SK-N-SH (cell line): Measurements from ENCODE around the gene MRPL12.

Source experiments
- CTCF ChIP-seq: fragments of 200-600 bp; sonication (generic); IDR thresholded peaks from 2 replicates; pipeline ENCODE4 v1.6.1; 2017; ENCODE audit warnings: antibody characterized with exemption, mild to moderate bottlenecking, moderate library complexity
- FOXJ3 ChIP-seq: sonication (generic); formaldehyde crosslinking; IDR thresholded peaks from 2 replicates; pipeline ENCODE4 v1.5.1; 2020; ENCODE audit warnings: mild to moderate bottlenecking, missing genetic modification reagents
- GATA2 ChIP-seq: sonication (generic); formaldehyde crosslinking; IDR thresholded peaks from 2 replicates; pipeline ENCODE4 v1.5.0; 2020; ENCODE audit warnings: mild to moderate bottlenecking, missing genetic modification reagents
- NFIC ChIP-seq: IDR thresholded peaks from 2 replicates; pipeline ENCODE4 v1.4.0; 2012; ENCODE audit warnings: borderline replicate concordance
- POLR2AphosphoS5 ChIP-seq: IDR thresholded peaks from 2 replicates; pipeline ENCODE4 v1.6.1; 2012; ENCODE audit warnings: low read depth, low read length
- REST ChIP-seq: IDR thresholded peaks from 2 replicates; pipeline ENCODE4 v1.6.1; 2012; ENCODE audit warnings: mild to moderate bottlenecking, low read depth, low read length, moderate library complexity
- SMC3 ChIP-seq: IDR thresholded peaks from 2 replicates; pipeline ENCODE4 v1.6.1; 2012; ENCODE audit warnings: low read depth, low read length, improper control_type of control experiment
- TAF1 ChIP-seq: IDR thresholded peaks from 2 replicates; pipeline ENCODE4 v1.6.1; 2012; ENCODE audit warnings: low read depth, mild to moderate bottlenecking, low read length, moderate library complexity, borderline replicate concordance
- TEAD4 ChIP-seq: IDR thresholded peaks from 2 replicates; pipeline ENCODE4 v1.4.0; 2012; ENCODE audit warnings: mild to moderate bottlenecking, borderline replicate concordance; ENCODE audit not compliant: insufficient read depth
- USF2 ChIP-seq: fragments of 150-350 bp; IDR thresholded peaks from 2 replicates; pipeline ENCODE4 v1.6.1; 2017; ENCODE audit warnings: antibody characterized with exemption, low read length, low read depth, borderline replicate concordance

- TF ChIP-seq TAF1 (no peak), CTCF (no peak), FOXJ3 (CRISPR knock-in tag) (no peak), USF2 (no peak), REST (no peak), TEAD4 (no peak), GATA2 (CRISPR knock-in tag) (no peak), POLR2AphosphoS5 (no peak), SMC3 (no peak), NFIC (no peak)
Observed at GRCh38 chr17:81714412-81715106, 11.4 kb downstream of the MRPL12 start.
